KOPT-K1 (cell line): ENCODE results near the gene BAMBI.

Experiments used
- H3K27ac ChIP-seq: fragments of 200-600 bp; sonication (generic); 2 replicates; pipeline ENCODE4 v1.5.1; 2016; ENCODE audit warnings: antibody characterized with exemption, mild to moderate bottlenecking, low read depth, low read length; ENCODE audit not compliant: poor library complexity, severe bottlenecking
- H3K36me3 ChIP-seq: fragments of 200-600 bp; sonication (generic); 2 replicates; pipeline ENCODE4 v1.5.1; 2017; ENCODE audit warnings: antibody characterized with exemption, mild to moderate bottlenecking, low read length, moderate library complexity; ENCODE audit not compliant: insufficient read depth
- H3K9me3 ChIP-seq: fragments of 200-600 bp; sonication (generic); 2 replicates; pipeline ENCODE4 v1.5.1; 2017; ENCODE audit warnings: antibody characterized with exemption, low read length, mild to moderate bottlenecking; ENCODE audit not compliant: insufficient read depth, poor library complexity, severe bottlenecking

BAMBI gene

GRCh38 chr10:28711041-28711440 is 33.7 kb downstream of the BAMBI start:
- Histone ChIP-seq H3K36me3 (no peaks in the 10 kb centered on the region), H3K9me3 (no peaks in the 10 kb centered on the region), H3K27ac (no peak overlapping the region)

- Histone ChIP-seq H3K36me3 (no peaks in the 10 kb centered on the region), H3K27ac (no peak overlapping the region), H3K9me3 (no peaks in the 10 kb centered on the region)
Measured at GRCh38 chr10:28711776-28712175, 34.5 kb downstream of the BAMBI start.

- H3K36me3 ChIP-seq: no peaks in the 10 kb centered on the region
- no peak overlapping the region for H3K27ac ChIP-seq
- no peaks in the 10 kb centered on the region for H3K9me3 ChIP-seq
Measured at GRCh38 chr10:28713626-28714352, 36.5 kb downstream of the BAMBI start.

GRCh38 chr10:28714401-28715053 is 37.2 kb downstream of the BAMBI start:
- Histone ChIP-seq H3K9me3 (no peaks in the 10 kb centered on the region), H3K27ac (no peak overlapping the region), H3K36me3 (no peaks in the 10 kb centered on the region)

GRCh38 chr10:28715246-28715645 is 37.9 kb downstream of the BAMBI start:
- H3K9me3 ChIP-seq: no peaks in the 10 kb centered on the region
- H3K27ac ChIP-seq: no peak overlapping the region
- no peaks in the 10 kb centered on the region for H3K36me3 ChIP-seq

GRCh38 chr10:28715757-28716156 is 38.4 kb downstream of the BAMBI start:
- no peaks in the 10 kb centered on the region for H3K36me3 ChIP-seq
- no peaks in the 10 kb centered on the region for H3K9me3 ChIP-seq
- H3K27ac ChIP-seq: no peak overlapping the region

- H3K36me3 ChIP-seq: no peaks in the 10 kb centered on the region
- H3K27ac ChIP-seq: no peak overlapping the region
- H3K9me3 ChIP-seq: no peaks in the 10 kb centered on the region
Measured at GRCh38 chr10:28716748-28717147, 39.4 kb downstream of the BAMBI start.

- H3K36me3 ChIP-seq: no peaks in the 10 kb centered on the region
- no peaks in the 10 kb centered on the region for H3K9me3 ChIP-seq
- no peak overlapping the region for H3K27ac ChIP-seq
Measured at GRCh38 chr10:28717656-28718201, 40.4 kb downstream of the BAMBI start.

GRCh38 chr10:28719789-28720436 is 42.6 kb downstream of the BAMBI start:
- H3K27ac ChIP-seq: no peak overlapping the region

GRCh38 chr10:28721318-28721951 is 44.1 kb downstream of the BAMBI start:
- Histone ChIP-seq H3K9me3 (no peaks in the 10 kb centered on the region), H3K27ac (no peak overlapping the region), H3K36me3 (no peaks in the 10 kb centered on the region)

More at GRCh38 chr10:28719789-28720436, 42.6 kb downstream of the BAMBI start:
- Histone ChIP-seq H3K9me3 (no peaks in the 10 kb centered on the region), H3K36me3 (no peaks in the 10 kb centered on the region)

- no peak overlapping the region for H3K27ac ChIP-seq
- H3K36me3 ChIP-seq: no peaks in the 10 kb centered on the region
- no peaks in the 10 kb centered on the region for H3K9me3 ChIP-seq
Measured at GRCh38 chr10:28722065-28722803, 44.9 kb downstream of the BAMBI start.

- no peak overlapping the region for H3K27ac ChIP-seq
- no peaks in the 10 kb centered on the region for H3K9me3 ChIP-seq
- no peaks in the 10 kb centered on the region for H3K36me3 ChIP-seq
Measured at GRCh38 chr10:28728366-28728765, 51.0 kb downstream of the BAMBI start.

GRCh38 chr10:28730031-28730778 is 52.9 kb downstream of the BAMBI start:
- no peak overlapping the region for H3K27ac ChIP-seq
- H3K9me3 ChIP-seq: peaks cover 6% of the 10 kb centered on the region
- no peaks in the 10 kb centered on the region for H3K36me3 ChIP-seq

- Histone ChIP-seq H3K36me3 (no peaks in the 10 kb centered on the region), H3K27ac (no peak overlapping the region), H3K9me3 (peaks cover 6% of the 10 kb centered on the region)
Measured at GRCh38 chr10:28732091-28732490, 54.8 kb downstream of the BAMBI start.
